ENCODE measurements around the gene PTPRQ.

DNA sequence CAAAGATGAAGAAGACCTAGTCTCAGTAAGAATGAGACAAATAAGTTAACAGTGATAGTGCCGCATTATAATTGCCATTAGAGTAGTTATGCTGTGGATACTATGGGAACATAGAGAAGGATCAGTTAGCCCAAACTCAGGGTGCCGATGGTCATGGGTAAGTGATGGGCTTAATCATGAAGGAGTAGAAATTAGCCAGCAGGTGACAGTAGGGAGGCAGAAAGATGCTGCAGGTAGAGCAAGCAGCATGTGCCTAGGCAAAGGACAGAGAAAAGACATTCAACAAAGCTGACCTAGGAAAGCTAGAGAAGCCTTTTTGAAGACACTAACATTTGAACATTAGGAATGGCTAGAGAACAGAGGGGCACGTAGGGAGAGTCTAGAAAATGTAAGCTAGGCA, 30.6 kb upstream of the PTPRQ start:
- TF ChIP-seq, protein P1, sequence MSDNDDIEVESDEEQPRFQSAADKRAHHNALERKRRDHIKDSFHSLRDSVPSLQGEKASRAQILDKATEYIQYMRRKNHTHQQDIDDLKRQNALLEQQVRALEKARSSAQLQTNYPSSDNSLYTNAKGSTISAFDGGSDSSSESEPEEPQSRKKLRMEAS (IDR thresholded peaks at IDR 0.05; ENCODE audit: low read depth), result no peak
- TF ChIP-seq, protein P2, sequence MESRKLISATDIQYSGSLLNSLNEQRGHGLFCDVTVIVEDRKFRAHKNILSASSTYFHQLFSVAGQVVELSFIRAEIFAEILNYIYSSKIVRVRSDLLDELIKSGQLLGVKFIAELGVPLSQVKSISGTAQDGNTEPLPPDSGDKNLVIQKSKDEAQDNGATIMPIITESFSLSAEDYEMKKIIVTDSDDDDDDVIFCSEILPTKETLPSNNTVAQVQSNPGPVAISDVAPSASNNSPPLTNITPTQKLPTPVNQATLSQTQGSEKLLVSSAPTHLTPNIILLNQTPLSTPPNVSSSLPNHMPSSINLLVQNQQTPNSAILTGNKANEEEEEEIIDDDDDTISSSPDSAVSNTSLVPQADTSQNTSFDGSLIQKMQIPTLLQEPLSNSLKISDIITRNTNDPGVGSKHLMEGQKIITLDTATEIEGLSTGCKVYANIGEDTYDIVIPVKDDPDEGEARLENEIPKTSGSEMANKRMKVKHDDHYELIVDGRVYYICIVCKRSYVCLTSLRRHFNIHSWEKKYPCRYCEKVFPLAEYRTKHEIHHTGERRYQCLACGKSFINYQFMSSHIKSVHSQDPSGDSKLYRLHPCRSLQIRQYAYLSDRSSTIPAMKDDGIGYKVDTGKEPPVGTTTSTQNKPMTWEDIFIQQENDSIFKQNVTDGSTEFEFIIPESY (IDR thresholded peaks at IDR 0.05; ENCODE audit: borderline replicate concordance, low read depth), result no peak
- TF ChIP-seq, protein P3, sequence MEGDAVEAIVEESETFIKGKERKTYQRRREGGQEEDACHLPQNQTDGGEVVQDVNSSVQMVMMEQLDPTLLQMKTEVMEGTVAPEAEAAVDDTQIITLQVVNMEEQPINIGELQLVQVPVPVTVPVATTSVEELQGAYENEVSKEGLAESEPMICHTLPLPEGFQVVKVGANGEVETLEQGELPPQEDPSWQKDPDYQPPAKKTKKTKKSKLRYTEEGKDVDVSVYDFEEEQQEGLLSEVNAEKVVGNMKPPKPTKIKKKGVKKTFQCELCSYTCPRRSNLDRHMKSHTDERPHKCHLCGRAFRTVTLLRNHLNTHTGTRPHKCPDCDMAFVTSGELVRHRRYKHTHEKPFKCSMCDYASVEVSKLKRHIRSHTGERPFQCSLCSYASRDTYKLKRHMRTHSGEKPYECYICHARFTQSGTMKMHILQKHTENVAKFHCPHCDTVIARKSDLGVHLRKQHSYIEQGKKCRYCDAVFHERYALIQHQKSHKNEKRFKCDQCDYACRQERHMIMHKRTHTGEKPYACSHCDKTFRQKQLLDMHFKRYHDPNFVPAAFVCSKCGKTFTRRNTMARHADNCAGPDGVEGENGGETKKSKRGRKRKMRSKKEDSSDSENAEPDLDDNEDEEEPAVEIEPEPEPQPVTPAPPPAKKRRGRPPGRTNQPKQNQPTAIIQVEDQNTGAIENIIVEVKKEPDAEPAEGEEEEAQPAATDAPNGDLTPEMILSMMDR (IDR thresholded peaks at IDR 0.05), result no peak
- TF ChIP-seq NFIC (IDR thresholded peaks at IDR 0.05; ENCODE audit: borderline replicate concordance), result no peak
- TF ChIP-seq POLR2AphosphoS5 (IDR thresholded peaks at IDR 0.05; ENCODE audit: low read depth, low read length), result no peak
- TF ChIP-seq SIN3A (IDR thresholded peaks at IDR 0.05; ENCODE audit: borderline replicate concordance, low read depth, low read length), result no peak
- no peak for TF ChIP-seq SMC3 (IDR thresholded peaks at IDR 0.05; ENCODE audit: low read depth, low read length)
- TF ChIP-seq GABPA (IDR thresholded peaks at IDR 0.05; ENCODE audit: low read depth), result no peak
- no peak for TF ChIP-seq YY1 (IDR thresholded peaks at IDR 0.05; ENCODE audit: low read depth)
- TF ChIP-seq MXI1 (IDR thresholded peaks at IDR 0.05; ENCODE audit: low read depth, low read length), result no peak
- TF ChIP-seq FOXM1 (IDR thresholded peaks at IDR 0.05; ENCODE audit: low read depth), result no peak
- TF ChIP-seq, protein P4, sequence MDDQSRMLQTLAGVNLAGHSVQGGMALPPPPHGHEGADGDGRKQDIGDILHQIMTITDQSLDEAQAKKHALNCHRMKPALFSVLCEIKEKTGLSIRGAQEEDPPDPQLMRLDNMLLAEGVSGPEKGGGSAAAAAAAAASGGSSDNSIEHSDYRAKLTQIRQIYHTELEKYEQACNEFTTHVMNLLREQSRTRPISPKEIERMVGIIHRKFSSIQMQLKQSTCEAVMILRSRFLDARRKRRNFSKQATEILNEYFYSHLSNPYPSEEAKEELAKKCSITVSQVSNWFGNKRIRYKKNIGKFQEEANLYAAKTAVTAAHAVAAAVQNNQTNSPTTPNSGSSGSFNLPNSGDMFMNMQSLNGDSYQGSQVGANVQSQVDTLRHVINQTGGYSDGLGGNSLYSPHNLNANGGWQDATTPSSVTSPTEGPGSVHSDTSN (IDR thresholded peaks at IDR 0.05), result no peak
- TF ChIP-seq NRF1 (IDR thresholded peaks at IDR 0.05; ENCODE audit: low read depth, low read length), result no peak

All from SK-N-SH (cell line).